NOMO-1 treated with dmso at 0.1 percent for 144 hours (cell line): Measurements from ENCODE around the gene SDR9C7.
"Not testable (repeated sequence)": the region's sequence is repeated elsewhere in the genome, so short reads cannot be mapped to it uniquely, and the experiment has no call there.

Experiments
- DNase-seq: peaks from one replicate; lab custom pipeline; 2025; ENCODE audit not compliant: unreplicated experiment; lab: John Stamatoyannopoulos, UW

Gene SDR9C7

DNA sequence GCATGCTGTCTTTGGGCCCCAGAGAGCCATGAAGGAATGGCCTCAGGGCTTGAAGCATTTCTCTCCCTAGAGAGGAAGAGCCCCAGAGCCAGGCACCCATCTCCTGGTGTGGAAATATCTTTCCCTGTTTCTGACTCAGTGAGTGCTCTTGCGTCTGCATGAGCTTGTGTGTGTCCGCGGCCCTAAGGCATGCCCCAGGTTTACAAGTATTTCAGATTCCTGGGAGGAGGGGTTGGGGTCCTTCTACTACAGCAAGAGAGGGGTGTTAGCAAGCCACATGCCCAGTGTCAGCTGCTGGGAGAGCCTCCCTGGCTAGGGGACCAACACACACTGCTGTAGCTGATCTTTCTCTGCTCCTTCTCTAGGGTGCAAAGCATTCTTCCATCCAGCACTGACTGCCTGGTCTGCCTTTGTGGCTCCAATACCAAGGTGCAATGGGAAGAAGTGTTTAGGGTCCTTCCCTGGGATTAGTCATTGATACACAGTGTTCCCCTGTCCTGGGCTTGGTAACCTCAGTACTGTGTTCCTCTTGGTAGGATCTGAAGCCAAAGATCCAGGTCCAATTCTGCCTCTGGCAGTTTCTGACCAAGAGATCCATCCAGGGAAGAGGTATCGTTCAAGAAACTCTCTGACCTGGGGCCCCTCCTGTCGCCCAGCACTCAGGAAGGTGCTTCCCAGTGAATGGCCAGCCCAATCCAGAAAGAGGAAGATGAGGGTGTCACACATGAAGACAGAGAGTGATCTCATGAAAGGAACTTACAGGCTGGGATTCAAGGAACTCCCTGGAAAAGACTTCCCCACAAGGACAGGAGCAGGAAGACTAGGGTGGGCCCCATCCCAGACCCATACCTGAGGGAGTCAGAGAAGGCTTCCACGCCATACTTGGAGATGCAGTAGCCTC, 20.1 kb upstream of the SDR9C7 start:
- DNase-seq: no peak

- no peak for DNase-seq
Observed at GRCh38 chr12:56953314-56953713, 19.1 kb upstream of the SDR9C7 start.

GRCh38 chr12:56951582-56952339, 17.6 kb upstream of the SDR9C7 start:
- DNase-seq: no peak

GRCh38 chr12:56948881-56949280, 14.7 kb upstream of the SDR9C7 start:
- no peak for DNase-seq

DNA sequence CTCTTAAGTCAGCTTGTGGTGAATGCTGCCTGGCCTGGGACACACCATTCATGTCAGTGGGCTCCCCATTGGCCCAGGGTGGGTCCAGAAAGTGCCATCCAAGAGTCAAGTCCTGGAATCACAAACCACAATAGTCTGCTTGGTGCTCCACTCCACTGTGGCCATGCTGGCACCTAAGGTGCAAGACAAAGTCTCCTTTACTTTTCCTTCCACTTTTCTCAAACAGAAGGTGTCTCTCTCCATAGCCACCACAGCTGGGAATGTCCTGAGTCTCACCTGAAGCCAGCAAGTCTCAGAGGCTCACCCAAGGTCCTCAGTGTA, 14.2 kb upstream of the SDR9C7 start:
- DNase-seq: no peak

DNA sequence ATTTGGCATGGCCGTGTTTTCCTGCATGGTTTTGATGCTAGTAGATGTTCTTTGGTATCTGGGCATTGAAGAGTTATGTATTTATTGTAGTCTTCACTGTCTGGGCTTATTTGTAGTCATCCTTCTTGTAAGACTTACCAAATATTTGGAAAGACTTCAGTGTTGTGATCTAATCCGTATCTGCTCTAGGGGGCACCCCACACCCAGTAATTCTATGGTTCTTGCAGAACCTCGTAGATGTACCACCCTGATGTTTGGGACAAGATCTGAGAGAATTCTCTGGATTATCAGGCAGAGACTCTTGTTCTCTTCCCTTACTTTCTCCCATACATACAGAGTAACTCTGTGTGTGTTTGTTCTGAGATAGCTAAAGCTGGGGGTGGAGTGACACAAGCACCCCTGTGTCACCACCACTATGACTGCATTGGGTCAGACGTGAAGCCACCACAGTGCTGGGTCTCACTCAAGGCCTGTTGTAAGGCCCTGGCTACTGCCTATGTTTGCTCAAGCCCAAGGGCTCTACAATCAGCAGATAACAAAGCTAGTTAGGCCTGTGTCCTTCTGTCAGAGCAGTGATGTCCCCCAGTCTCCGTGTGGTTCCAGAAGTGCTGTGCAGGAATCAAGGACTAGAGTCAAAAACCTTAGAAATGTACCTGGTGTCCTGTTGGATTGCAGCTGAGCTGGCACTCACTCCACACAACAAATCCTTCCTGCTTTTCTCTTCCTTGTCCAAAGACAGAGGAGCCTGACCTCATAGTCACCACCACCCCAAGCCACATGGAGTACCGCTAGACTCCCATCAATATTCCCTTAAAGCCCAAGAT, 13.6 kb upstream of the SDR9C7 start:
- no peak for DNase-seq

DNA sequence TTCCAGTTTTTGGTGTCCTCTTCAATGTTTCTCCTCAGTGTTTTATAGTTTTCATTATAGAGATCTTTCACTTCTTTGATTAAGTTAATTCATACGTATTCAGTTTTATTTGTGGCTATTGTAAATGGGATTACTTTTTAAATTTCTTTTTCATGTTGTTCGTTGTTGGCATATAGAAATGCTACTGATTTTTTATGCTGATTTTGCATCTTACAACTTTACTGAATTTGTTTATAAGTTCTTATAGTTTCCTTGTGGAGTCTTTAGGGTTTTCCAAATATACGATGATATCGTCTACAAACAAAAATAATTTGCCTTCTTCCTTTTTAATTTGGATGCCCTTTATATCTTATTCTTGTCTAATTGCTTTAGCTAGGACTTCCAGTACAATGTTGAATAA, 9.7 kb upstream of the SDR9C7 start:
- no peak for DNase-seq

- DNase-seq: not testable (repeated sequence)
Observed at GRCh38 chr12:56943374-56943773, 9.2 kb upstream of the SDR9C7 start.

DNA sequence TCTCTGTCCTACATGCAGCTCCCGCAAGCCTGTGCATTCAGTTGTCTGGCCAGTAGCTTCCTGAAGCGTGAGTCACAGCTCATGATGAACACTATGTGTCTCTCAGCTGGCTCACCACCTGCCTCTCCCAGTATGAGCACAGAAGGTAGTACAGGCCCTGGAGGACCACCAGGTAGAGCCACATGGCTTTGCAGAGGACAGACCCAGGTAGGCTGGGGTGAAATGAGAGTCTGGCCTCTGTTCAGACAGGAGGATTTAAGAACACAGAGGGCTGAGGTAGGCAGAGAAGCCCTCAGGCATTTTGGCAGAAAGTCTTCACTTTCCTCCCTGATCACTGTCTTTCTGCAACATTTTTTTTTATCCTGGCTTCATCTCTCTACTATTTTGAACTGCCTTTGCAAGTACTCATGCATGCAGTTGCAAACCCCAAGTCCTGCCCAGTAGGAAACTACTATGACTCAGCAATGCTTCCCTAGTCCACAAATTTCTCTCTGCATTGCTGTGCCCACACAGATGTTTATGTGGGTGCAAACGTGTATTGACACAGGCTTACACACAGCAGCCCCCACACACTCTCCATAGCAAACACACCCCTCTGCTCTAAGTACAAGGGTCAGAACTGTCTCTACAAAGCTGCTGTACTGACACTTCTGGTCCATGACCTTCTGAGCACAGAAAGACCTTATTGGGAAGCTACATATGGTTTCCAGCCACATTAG, 7.2 kb upstream of the SDR9C7 start:
- no peak for DNase-seq

DNA sequence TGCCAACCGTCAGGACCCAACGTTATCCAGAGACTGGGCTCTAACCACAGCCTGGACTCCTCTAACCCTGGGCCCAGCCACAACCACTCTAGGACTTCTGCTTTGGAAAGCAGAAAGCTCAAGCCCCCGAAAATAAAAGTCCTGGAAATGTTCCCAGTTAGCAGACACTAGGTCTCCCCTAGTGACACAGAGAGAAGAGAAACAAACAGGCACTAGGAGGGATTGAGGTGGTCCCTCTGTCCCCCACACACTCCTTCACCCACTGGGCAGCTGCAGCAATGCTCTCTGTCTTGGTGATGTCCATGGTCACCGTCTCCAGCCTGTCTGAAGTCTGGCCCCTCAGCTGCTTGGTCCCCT, 6.7 kb upstream of the SDR9C7 start:
- DNase-seq: not testable (repeated sequence)

- no peak for DNase-seq
Observed at GRCh38 chr12:56935752-56936151, 1.5 kb upstream of the SDR9C7 start.

- no peak for DNase-seq
Observed at GRCh38 chr12:56935157-56935556, 949 bp upstream of the SDR9C7 start.

- DNase-seq: no peak
Observed at GRCh38 chr12:56932867-56933266, 1.3 kb downstream of the SDR9C7 start.

GRCh38 chr12:56932146-56932545, 2.1 kb downstream of the SDR9C7 start:
- no peak for DNase-seq

DNA sequence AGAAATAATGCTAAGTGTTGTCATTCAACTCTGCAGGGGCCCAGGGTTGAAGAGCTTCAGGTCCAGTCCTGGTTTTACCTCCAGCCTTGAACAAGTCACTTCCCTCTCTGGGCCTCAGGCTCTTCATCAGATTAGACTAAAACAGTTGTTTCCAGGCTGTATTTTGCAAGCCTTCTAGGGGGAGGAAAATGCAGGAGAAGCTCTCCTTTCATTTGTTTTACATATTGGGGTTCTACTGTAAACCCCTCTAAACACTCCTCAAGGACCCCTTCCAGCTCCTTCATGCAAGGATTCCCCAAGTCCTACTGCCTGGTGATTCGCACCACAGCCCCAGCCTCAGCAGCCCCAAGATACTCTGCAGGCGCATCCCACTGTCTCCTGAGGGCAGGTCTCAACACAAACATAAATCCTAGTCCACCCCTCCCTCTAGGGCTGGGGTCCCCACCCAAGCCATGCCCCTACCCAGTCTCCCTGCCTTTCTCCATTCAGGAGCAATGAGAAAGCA, 2.7 kb downstream of the SDR9C7 start:
- peak; percentile 58 for DNase-seq

- DNase-seq: no peak
Observed at GRCh38 chr12:56930241-56930640, 4.0 kb downstream of the SDR9C7 start.

DNA sequence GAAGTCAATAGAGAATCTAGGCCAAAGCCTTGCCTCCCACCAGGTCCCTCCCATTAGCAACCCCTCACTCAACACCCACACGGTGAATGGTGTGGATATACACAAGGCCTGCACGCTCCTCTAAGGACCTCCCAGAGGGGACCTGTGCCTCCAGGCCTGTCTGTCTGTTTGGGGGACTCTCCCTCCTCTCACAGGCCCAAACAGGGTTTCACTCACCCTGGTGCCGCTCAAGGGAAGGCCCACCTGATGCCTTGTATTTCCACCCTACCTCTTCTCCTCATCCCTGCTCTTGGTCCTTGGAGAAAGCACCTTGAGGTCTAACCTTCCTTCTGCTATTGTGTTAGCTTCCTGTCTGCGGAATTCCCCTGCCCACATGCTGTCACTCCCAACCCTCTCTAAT, 4.4 kb downstream of the SDR9C7 start:
- DNase-seq: no peak

GRCh38 chr12:56928262-56928661, 5.9 kb downstream of the SDR9C7 start:
- DNase-seq: peak; percentile 56

DNA sequence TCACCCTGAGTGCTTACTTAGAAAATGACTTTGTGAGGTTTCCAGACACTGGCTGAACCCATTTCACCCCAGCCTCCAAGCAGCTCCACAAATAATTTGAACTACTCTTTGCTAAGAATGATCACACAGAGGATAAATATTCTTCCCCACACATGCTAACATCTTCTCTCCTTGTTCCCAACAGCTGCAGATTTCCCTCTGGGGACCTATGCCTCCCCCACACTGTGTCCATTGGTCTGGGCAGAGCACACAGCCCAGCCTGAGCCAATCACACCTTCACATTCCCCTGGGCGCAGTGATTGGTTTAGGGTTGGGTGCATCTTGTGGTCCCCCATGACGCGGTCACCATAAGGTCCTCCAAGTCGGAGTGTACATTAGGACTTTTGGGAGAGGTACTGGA, 6.9 kb downstream of the SDR9C7 start:
- no peak for DNase-seq

GRCh38 chr12:56922031-56922430, 12.2 kb downstream of the SDR9C7 start:
- DNase-seq: no peak

- no peak for DNase-seq
Observed at GRCh38 chr12:56921346-56921745, 12.9 kb downstream of the SDR9C7 start.
